Psoas muscle (tissue), 8 donors: ENCODE measurements around the gene CISH. TPM values are rescaled to one million over a fixed set of nuclear protein-coding genes. Genes with fewer than 3 reads are reported as not detected.

ENCODE experiments used
- ATAC-seq, 4 donors: fragments of 200-7000 bp; cut with Tn5 transposase; one replicate each; pipeline ENCODE4 v1.9.1; 2020; ENCODE audit warnings: moderate library complexity in 3 of 4, mild to moderate bottlenecking in 2 of 4
- DNase-seq, 2 donors: peaks; one replicate each; pipeline ENCODE4 v3.0.0-alpha.2; 2020
- H3K27ac ChIP-seq: fragments of 200-600 bp; one replicate; pipeline ENCODE4 v1.8.0; 2022
- H3K27me3 ChIP-seq, 3 donors: fragments of 200-600 bp in 1 of 3; one replicate each; pipeline versions ENCODE4 v1.6.1 to v1.8.0; 2013 to 2022; ENCODE audit warnings: low read length in 2 of 3, mild to moderate bottlenecking in 2 of 3, moderate library complexity in 1 of 3; ENCODE audit not compliant: insufficient read depth in 3 of 3
- H3K36me3 ChIP-seq, 2 donors: fragments of 200-600 bp in 1 of 2; one replicate each; pipeline versions ENCODE4 v1.6.1 to v1.8.0; 2013 to 2022; ENCODE audit warnings: low read depth in 1 of 2, mild to moderate bottlenecking in 1 of 2, moderate library complexity in 1 of 2; ENCODE audit not compliant: insufficient read depth in 1 of 2
- H3K4me1 ChIP-seq: fragments of 200-600 bp; one replicate; pipeline ENCODE4 v1.8.0; 2022
- H3K4me3 ChIP-seq: fragments of 200-600 bp; one replicate; pipeline ENCODE4 v1.8.0; 2022; ENCODE audit warnings: mild to moderate bottlenecking
- H3K9me3 ChIP-seq: fragments of 200-600 bp; one replicate; pipeline ENCODE4 v1.8.0; 2022
- WGBS, 3 donors: extraction: QIAGEN DNeasy Blood & Tissue Kit; methylation state at CpG; one replicate each; pipeline versions ENCODE4 v1.1.6 to v1.1.7; 2013; 5-methylcytosine and 5-hydroxymethylcytosine counted together
- intact Hi-C, 2 donors: fragments of 100-400 bp; cut with DNase I; formaldehyde crosslinking; loops; one replicate each; pipeline versions ENCODE4 v1.11.0 to v1.14.2; 2022
- polyA plus RNA-seq, 3 donors: library from polyadenylated mRNA; stranded (reverse); fragments of 200-250 nt; gene quantifications; one replicate each; pipeline ENCODE4 v1.2.3, GENCODE V29; 2013
- total RNA-seq, 4 donors: library from RNA; stranded (reverse); fragmentation: NEBNext Ultra II Directional in 2 of 4; extraction: Animal tissue kit (Norgen Biotek cat#: 25700) in 2 of 4; gene quantifications; one replicate each; pipeline versions ENCODE4 v1.2.1 to v1.2.4, GENCODE V29; 2021 to 2023
- TF ChIP-seq, protein P1 (sequence below): fragments of 200-600 bp; IDR thresholded peaks from one replicate; pipeline ENCODE4 v1.8.0; 2022; ENCODE audit warnings: antibody characterized with exemption
- donor health status: healthy with polysubstance abuse.
- donor health status: DM: no; HTN: no; CAD: no; lungs with moderate emphysema.
- donor health status: Bipolar disorder and iron deficiency.
- donor health status: healthy.
- donor health status: DM: yes; HTN: yes; CAD: no.
- donor health status: DM: no; HTN: no; CAD: no.
- donor health status: DM: no; HTN: no; CAD: no.
- donor health status: DM: yes; HTN: yes; CAD: no.

CISH gene
- total and polyA plus RNA-seq, 7 donors, result 12.8 to 75.1 (median 26.3) TPM

DNA sequence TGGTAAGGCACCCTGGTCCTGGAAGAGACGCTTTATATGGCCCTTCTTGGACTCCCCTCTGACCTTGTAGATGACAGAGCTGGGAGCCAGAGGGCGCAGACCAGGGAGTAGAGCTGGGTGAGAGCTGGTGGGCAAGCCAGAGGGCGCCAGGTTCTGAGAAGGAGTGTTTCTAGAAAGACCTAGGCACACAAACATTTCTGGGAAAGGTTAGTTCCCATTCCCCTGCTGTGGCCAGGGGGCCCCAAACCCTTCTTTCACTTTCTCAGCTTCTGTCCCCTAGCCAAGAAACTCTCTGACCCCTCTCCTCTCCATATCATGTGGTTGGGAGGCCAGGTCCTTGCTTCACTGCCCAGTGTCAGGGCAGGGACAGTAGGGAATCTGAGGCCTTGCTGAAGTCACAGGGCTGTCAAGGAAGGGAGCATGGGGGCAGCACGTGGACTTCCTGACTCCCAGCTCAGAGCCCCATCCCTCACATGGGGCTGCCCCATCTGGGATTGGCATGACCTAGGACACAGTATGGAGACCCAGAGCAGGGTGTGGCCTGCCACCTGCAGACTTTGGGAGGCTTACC is 38.7 kb downstream of the CISH start:
- intact Hi-C loops, result loop anchor here (1.0 to 5.0 kb wide), 4 partner anchors 41 to 819 kb away; partner anchors contain the start of gene RBM15B (in 1 of the 2)

DNA sequence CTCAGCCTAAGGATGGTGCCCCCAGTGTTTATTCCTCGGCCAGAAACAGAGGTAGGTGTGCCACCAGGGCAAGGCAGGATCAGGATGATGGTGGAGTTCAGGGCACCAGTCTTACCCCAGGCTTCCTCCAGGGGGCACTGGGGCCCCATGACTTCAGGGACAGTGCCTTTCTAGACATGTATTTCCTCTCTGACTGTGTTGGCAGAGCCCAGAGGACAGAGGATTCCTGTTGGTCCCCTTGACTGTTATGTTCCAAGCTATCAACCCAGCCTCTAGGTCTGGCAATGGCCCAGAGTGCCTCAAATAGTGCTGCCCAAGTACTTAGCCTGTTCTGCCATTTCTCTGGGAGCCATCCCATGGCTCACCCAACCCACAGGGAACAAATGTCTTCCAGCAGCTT is 39.4 kb downstream of the CISH start:
- DNase-seq, result peak; percentile 78 to 90
- ATAC-seq, result peak; percentile 65 to 71 (median 66)
- Histone ChIP-seq H3K9me3 (no peaks in the 10 kb centered on the region), H3K36me3 (peaks cover 0 to 32% of the 10 kb centered on the region in 2 donors), H3K27me3 (no peaks in the 10 kb centered on the region), H3K4me3 (no peak overlapping the region), H3K27ac (peak overlapping the region; percentile 64), H3K4me1 (peaks cover 15% of the 10 kb centered on the region)
- WGBS, 3 donors, result 13 to 38% (median 31%) methylated on average over 1 of the region's 1 CpG
- TF ChIP-seq, protein P1, sequence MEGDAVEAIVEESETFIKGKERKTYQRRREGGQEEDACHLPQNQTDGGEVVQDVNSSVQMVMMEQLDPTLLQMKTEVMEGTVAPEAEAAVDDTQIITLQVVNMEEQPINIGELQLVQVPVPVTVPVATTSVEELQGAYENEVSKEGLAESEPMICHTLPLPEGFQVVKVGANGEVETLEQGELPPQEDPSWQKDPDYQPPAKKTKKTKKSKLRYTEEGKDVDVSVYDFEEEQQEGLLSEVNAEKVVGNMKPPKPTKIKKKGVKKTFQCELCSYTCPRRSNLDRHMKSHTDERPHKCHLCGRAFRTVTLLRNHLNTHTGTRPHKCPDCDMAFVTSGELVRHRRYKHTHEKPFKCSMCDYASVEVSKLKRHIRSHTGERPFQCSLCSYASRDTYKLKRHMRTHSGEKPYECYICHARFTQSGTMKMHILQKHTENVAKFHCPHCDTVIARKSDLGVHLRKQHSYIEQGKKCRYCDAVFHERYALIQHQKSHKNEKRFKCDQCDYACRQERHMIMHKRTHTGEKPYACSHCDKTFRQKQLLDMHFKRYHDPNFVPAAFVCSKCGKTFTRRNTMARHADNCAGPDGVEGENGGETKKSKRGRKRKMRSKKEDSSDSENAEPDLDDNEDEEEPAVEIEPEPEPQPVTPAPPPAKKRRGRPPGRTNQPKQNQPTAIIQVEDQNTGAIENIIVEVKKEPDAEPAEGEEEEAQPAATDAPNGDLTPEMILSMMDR, result peak; percentile 97
- intact Hi-C loops, result loop anchor here (1.0 to 5.0 kb wide), 4 partner anchors 42 to 820 kb away; partner anchors contain the start of gene RBM15B (in 1 of the 2)

More for the DNA sequence above, 38.7 kb downstream of the CISH start:
- no peaks in the 10 kb centered on the region for H3K9me3 ChIP-seq
- no peak for ATAC-seq
- H3K4me1 ChIP-seq, result peaks cover 15% of the 10 kb centered on the region
- H3K36me3 ChIP-seq, result peaks cover 0 to 39% of the 10 kb centered on the region in 2 donors
- TF ChIP-seq, protein P1, result no peak
- H3K4me3 ChIP-seq, result no peak overlapping the region
- 80 to 96% (median 90%) methylated on average over 4 of the region's 4 CpGs for WGBS, 3 donors
- peak overlapping the region; percentile 64 for H3K27ac ChIP-seq
- DNase-seq, result no peak
- H3K27me3 ChIP-seq, result no peaks in the 10 kb centered on the region

DNA sequence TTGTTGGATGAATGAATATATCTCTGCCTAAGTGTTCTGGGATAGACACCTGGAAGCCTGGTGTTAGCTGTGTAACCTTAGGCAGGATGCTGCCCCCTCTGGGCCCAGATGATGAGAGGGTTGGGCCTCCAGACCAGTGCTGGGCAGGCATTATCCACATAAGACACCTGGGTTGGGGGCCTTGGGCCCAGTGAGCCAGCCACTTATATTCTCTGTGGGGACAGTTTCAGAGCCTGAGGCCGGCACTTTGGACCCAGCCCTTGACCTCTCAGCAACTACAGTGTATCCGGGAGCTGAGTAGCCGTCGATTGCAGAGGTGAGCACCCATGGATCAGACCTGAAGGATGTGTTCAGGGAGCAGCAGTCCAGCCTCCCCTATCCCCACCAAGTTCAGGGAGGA is 40.1 kb downstream of the CISH start:
- Histone ChIP-seq H3K27ac (no peak overlapping the region), H3K27me3 (no peaks in the 10 kb centered on the region), H3K4me1 (peaks cover 15% of the 10 kb centered on the region), H3K9me3 (no peaks in the 10 kb centered on the region), H3K4me3 (no peak overlapping the region), H3K36me3 (peaks cover 0 to 25% of the 10 kb centered on the region in 2 donors)
- intact Hi-C loops, result loop anchor here (5.0 kb wide), 2 partner anchors 801 to 821 kb away; partner anchors contain the start of gene RBM15B (in 1 of the 2)
- TF ChIP-seq, protein P1, result no peak
- ATAC-seq, result no peak
- 80 to 87% (median 83%) methylated on average over 4 of the region's 4 CpGs for WGBS, 3 donors
- no peak for DNase-seq

DNA sequence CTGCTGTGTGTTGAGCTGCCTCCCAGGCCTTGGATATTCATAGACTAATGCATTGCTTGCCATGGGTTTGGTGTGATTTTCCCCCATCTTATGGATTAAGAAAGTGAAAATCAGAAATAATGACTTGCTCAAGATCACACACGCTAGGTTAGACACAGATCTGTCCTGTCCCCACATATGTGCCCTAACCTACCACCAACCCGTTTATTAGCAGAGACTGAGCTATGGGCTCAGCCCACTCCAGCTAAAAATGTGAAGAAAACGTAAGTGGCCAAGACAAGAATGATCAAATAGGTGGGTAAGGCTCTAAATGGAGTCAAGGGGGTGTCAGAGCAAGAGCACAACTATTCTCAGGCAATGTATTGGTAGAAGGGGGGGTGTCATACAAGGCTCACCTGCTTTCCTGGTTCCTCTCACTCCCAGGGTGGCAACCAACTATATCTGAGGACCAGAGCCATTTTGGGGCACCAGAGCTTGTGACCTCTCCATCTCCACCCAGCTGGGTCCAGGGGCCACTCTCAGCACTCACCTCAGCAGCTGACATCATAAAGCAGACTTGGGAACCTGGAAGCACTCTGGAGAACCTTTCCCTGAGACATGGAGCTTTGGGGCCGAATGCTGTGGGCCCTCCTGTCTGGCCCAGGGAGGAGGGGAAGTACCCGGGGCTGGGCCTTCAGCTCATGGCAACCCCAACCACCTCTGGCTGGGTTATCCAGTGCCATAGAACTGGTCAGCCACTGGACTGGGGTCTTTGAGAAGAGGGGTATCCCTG is 40.9 kb downstream of the CISH start:
- intact Hi-C loops, result loop anchor here (5.0 kb wide), 2 partner anchors 802 to 822 kb away; partner anchors contain the start of gene RBM15B (in 1 of the 2)
- TF ChIP-seq, protein P1, result no peak

More for the DNA sequence above, 40.9 kb downstream of the CISH start:
- ATAC-seq, result no peak
- DNase-seq, result no peak
- H3K27ac ChIP-seq, result peak overlapping the region; percentile 89
- WGBS, 3 donors, result 72 to 80% (median 75%) methylated on average over 5 of the region's 5 CpGs
- peaks cover 0 to 17% of the 10 kb centered on the region in 2 donors for H3K36me3 ChIP-seq
- peak overlapping the region; percentile 81 for H3K4me3 ChIP-seq
- no peaks in the 10 kb centered on the region for H3K27me3 ChIP-seq
- H3K9me3 ChIP-seq, result no peaks in the 10 kb centered on the region
- H3K4me1 ChIP-seq, result peaks cover 15% of the 10 kb centered on the region
